GM18508 (cell line): Measurements from ENCODE around the gene ECE2.

ENCODE experiments used
- ATAC-seq: cut with Tn5 transposase; IDR thresholded peaks from one replicate; pipeline ENCODE4 v1.9.1; 2021; ENCODE audit warnings: moderate number of reproducible peaks; ENCODE audit not compliant: insufficient read depth, unreplicated experiment

ECE2 gene

DNA sequence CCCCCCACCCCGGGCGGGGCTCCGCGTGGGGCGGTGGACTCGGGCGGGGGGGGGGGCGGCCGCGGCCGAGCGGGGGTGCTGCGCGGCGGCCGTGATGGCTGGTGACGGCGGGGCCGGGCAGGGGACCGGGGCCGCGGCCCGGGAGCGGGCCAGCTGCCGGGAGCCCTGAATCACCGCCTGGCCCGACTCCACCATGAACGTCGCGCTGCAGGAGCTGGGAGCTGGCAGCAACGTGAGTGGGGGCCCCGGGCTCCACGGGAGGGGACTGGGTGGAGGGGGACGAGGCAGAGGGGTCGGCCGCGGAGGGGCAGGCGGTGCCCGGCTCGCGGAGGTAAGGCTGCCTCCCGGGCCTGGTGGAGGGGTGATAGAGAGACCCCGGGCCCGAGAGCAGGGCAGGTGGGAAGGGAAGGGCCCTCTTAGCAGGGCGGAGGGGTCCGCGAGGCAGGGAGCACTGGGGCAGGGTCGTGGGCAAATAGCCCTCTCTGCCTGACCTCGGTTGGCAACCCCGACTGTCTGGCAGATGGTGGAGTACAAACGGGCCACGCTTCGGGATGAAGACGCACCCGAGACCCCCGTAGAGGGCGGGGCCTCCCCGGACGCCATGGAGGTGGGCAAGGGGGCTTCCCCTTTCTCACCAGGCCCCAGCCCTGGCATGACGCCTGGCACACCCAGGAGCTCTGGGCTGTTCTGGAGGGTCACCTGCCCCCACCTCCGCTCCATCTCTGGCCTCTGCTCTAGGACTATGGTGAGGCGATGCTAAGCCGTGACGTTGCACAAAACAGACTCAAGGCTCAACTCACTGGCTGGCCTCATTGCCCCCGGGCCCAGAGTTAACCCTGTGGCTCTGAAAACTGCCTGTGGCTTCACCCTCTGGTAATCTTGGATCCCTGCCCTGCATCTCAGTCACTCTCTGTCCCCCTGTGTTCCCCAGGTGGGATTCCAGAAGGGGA, at the start of gene ECE2:
Gene ECE2, plus strand, starts transcription at position 62 of the 950 bp plus-strand sequence. Its CDS starts 132 bp downstream, at position 194.
- ATAC-seq, result no peak

DNA sequence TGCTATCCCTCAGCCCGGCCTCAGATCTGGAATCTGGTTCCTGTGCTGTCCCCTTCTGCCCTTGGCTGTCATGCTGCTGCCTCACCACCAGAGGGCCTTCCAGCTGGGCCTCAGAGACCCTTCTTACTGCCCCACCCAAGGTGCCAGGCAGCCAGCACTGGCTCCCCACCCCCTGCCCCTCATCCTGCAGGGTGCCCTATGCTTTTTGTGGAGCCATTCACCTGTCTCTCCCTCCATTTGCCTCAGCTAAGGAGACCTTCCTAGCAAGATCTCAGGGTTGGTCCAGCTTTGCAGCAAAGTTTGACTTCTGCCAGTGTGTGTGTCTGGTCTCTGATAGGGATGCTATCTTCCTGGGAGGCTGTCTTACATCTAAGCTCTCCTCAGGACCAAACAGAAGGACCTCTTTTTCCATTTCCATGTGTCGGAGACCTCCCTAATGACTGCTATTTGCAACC, 48.3 kb upstream of the ECE2 start:
- ATAC-seq, result no peak

GRCh38 chr3:184228376-184229137, 47.3 kb upstream of the ECE2 start:
- ATAC-seq, result no peak

DNA sequence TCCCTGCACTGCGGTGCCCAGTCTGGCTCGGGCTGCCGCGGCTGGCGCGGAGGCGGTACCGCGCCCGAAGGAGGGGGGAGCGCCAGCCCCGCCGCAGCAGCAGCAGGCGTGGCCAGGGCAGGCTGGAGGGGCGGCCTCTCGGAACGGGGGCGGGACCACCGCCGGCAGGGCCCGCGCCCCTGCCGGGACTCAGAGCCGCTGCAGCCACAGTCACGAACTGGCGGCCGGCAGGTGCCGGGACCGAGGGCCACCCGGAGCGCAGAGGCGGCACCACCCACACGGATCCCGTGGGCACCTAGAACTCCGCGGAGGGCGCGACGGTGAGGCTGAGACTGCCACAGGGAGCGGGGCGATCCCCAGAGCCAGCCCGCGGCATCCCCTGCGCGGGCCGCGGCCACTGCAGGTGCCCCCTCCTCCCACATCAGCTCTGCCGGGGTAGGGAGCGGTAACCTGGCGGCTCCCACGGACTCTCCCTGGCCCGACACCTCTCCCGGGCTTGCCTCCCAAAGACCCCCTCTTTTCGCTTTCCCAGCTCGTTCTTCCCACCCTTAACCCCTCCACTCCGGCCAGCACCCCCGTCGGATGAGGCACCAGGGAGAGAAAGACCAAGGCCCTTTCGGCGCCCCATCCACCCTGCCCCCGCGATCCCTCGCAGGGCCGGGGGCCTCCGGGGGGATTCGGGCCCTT, 46.3 kb upstream of the ECE2 start, which contains the start of gene VWA5B2:
Gene VWA5B2, plus strand, starts transcription at position 192 of the 687 bp plus-strand sequence. CDS start 944 bp downstream, outside the sequence.
- no peak for ATAC-seq

- no peak for ATAC-seq
Observed at GRCh38 chr3:184230081-184230602, 45.7 kb upstream of the ECE2 start.

GRCh38 chr3:184230603-184231528, 45.0 kb upstream of the ECE2 start:
- no peak for ATAC-seq

GRCh38 chr3:184231671-184232070, 44.2 kb upstream of the ECE2 start:
- no peak for ATAC-seq

DNA sequence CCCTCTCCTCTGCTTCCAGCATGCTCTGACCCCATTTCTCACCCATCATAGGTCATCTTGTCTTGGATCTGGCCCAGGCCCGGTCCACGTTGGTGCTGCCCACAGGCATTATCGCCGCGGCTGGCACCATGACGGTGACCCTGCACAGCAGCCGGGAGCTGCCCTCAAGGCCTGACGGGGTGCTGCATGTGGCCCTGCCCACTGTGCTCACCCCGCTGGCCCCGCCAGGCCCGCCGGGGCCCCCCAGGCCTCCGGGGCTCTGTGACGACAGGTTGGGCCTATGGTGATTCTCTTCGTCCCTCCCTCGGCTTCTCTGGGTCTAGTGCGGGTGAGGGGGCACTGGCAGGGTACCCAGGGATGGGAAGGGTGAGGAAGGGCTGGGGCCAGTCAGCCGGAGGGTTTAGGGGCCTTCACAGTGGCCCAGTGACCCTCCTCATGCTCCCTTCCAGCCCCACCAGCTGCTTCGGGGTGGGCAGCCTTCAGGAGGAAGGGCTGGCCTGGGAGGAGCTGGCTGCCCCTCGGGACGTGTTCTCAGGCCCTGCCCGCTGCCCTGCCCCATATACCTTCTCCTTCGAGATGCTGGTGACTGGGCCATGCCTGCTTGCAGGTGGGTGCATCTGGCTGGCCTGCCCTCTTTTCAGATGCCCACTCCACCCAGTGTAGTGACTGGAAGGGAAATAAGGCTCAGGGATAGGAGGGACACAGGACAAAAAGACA, 42.5 kb upstream of the ECE2 start:
- ATAC-seq, result no peak

GRCh38 chr3:184234224-184234623, 41.6 kb upstream of the ECE2 start:
- no peak for ATAC-seq

- ATAC-seq, result no peak
Observed at GRCh38 chr3:184234671-184235380, 41.0 kb upstream of the ECE2 start.

- no peak for ATAC-seq
Observed at GRCh38 chr3:184235381-184236032, 40.3 kb upstream of the ECE2 start.

DNA sequence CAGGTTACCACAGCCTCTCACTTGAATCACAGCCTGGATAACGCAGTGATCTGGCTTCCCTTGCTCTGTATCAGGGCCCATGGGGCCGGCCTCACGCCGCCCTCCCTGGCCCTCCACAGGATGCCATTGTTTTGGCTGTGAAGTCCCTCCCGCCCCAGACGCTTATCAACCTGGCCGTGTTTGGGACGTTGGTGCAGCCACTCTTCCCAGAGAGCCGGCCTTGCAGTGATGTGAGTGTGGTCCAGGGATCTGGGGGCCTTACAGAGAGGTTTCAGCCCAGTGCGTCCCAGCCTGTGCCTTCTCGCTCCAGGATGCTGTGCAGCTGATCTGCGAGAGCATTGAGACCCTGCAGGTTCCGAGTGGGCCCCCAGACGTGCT, 39.8 kb upstream of the ECE2 start:
- no peak for ATAC-seq

GRCh38 chr3:184236636-184237035, 39.2 kb upstream of the ECE2 start:
- ATAC-seq, result no peak

GRCh38 chr3:184237211-184237610, 38.6 kb upstream of the ECE2 start:
- no peak for ATAC-seq

DNA sequence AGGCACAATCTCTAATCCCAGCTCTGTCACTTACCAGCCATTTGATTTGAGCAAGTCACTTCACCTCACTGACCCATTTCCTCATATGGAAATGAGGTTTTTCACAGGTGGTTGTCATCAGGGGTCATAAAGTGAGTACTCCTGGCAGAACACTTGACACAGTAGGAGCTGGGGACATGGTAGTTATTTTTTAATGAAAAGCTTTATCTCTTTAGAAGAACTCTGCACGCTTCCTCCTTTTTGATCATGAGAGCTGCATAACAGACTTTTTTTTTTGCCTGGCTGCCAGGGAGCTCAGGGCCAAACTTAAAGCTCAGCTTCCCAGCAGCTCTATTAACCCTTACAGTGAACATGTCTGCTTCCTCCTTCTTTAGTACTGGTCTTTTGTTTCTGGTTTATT, 38.0 kb upstream of the ECE2 start:
- ATAC-seq, result no peak

GRCh38 chr3:184238246-184238818, 37.5 kb upstream of the ECE2 start:
- no peak for ATAC-seq

DNA sequence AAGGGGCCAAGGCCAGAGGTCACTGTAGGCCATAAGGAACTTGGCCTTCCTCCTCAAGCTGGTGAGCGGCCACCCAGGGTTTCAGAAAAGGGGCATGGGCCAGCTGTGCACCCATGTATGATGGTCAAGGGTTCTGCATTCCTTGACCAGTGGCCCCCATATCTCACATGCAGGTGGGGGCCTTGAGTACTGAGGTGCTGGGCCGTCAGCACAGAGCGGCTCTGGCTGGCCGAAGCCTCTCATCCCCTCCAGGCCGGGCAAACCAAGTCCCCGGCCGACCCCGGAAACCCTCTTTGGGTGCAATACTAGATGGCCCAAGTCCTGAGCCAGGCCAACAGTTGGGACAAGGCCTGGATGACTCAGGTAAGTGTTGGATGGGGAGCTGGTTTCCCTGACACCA, 36.6 kb upstream of the ECE2 start:
- ATAC-seq, result no peak
